Astrocyte (in vitro differentiated cells and primary cell): ENCODE measurements around the gene UBE2S.

Source experiments
- EZH2 ChIP-seq: IDR thresholded peaks from 2 replicates; pipeline ENCODE4 v1.6.1; 2012; ENCODE audit warnings: mild to moderate bottlenecking, low read length, inconsistent platforms; ENCODE audit not compliant: insufficient read depth
- TF ChIP-seq, protein P1 (sequence below): IDR thresholded peaks from 2 replicates; pipeline ENCODE4 v1.5.1; 2011; ENCODE audit warnings: low read depth, mild to moderate bottlenecking, inconsistent platforms, low read length, moderate library complexity; ENCODE audit not compliant: insufficient read depth

DNA sequence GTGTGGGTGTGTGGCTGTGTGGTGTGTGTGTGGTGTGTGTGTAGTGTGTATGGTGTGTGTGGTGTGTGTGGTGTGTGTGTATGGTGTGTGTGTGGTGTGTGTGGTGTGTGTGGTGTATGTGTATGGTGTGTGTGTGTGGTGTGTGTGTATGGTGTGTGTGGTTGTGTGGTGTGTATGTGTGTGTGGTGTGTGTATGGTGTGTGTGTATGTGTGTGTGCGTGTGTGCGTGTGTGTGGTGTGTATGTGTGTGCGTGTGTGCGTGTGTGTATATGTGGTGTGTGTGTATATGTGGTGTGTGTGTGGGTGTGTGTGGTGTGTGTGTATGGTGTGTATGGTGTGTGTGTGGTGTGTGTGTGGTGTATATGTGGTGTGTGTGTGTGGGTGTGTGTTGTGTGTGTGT lies 27.4 kb upstream of the UBE2S start:
- no peak for TF ChIP-seq EZH2
- TF ChIP-seq, protein P1, sequence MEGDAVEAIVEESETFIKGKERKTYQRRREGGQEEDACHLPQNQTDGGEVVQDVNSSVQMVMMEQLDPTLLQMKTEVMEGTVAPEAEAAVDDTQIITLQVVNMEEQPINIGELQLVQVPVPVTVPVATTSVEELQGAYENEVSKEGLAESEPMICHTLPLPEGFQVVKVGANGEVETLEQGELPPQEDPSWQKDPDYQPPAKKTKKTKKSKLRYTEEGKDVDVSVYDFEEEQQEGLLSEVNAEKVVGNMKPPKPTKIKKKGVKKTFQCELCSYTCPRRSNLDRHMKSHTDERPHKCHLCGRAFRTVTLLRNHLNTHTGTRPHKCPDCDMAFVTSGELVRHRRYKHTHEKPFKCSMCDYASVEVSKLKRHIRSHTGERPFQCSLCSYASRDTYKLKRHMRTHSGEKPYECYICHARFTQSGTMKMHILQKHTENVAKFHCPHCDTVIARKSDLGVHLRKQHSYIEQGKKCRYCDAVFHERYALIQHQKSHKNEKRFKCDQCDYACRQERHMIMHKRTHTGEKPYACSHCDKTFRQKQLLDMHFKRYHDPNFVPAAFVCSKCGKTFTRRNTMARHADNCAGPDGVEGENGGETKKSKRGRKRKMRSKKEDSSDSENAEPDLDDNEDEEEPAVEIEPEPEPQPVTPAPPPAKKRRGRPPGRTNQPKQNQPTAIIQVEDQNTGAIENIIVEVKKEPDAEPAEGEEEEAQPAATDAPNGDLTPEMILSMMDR: no peak
